Esophagus squamous epithelium (tissue), 4 donors: Measurements from ENCODE around the gene SMC4.
"Not testable (repeated sequence)": the region's sequence is repeated elsewhere in the genome, so short reads cannot be mapped to it uniquely, and the experiment has no call there.

Experiments used
- POLR2A ChIP-seq, 4 donors: fragments of 450-650 bp; IDR thresholded peaks; one replicate each; pipeline ENCODE4 v1.6.1; 2017; ENCODE audit warnings: antibody characterized with exemption in 4 of 4, mild to moderate bottlenecking in 4 of 4, moderate library complexity in 3 of 4
- TF ChIP-seq, protein P1 (sequence below), 6 experiments: fragments of 450-650 bp in 4 of 6; fragments of 200-600 bp in 2 of 6; sonication (generic) in 2 of 6; IDR thresholded peaks; one replicate each; pipeline ENCODE4 v1.5.1; 2016 to 2019; ENCODE audit warnings: antibody characterized with exemption in 6 of 6, mild to moderate bottlenecking in 4 of 6, moderate library complexity in 4 of 6

DNA sequence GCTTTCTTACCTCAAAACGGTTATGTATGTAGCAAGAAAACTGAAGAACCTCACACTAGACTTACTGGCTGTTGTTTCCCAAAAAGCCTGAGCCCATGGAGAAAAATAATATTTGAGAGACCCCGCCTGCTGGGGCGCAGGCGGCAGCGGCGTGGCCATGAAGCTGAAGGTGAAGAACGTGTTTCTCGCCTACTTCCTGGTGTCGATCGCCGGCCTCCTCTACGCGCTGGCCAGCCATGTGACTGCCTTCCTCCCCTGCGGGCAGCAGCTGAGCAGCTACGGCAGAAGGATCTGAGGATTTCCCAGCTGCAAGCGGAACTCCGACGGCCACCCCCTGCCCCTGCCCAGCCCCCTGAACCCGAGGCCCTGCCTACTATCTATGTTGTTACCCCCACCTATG lies 52.8 kb downstream of the SMC4 start:
- TF ChIP-seq, protein P1, sequence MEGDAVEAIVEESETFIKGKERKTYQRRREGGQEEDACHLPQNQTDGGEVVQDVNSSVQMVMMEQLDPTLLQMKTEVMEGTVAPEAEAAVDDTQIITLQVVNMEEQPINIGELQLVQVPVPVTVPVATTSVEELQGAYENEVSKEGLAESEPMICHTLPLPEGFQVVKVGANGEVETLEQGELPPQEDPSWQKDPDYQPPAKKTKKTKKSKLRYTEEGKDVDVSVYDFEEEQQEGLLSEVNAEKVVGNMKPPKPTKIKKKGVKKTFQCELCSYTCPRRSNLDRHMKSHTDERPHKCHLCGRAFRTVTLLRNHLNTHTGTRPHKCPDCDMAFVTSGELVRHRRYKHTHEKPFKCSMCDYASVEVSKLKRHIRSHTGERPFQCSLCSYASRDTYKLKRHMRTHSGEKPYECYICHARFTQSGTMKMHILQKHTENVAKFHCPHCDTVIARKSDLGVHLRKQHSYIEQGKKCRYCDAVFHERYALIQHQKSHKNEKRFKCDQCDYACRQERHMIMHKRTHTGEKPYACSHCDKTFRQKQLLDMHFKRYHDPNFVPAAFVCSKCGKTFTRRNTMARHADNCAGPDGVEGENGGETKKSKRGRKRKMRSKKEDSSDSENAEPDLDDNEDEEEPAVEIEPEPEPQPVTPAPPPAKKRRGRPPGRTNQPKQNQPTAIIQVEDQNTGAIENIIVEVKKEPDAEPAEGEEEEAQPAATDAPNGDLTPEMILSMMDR (IDR thresholded peaks at IDR 0.05), result not testable (repeated sequence)
- not testable (repeated sequence) for TF ChIP-seq POLR2A (IDR thresholded peaks at IDR 0.05)
